CD4-positive, alpha-beta T cell treated with Interleukin-4 for 4 hours (primary cell): Measurements from ENCODE around the gene ZKSCAN4.

Source experiments
- DNase-seq: peaks from one replicate; pipeline ENCODE4 v3.0.0-alpha.2; 2020

ZKSCAN4 gene

GRCh38 chr6:28207510-28208110, 44.5 kb downstream of the ZKSCAN4 start:
- DNase-seq = no peak

- no peak for DNase-seq
These were observed 45.0 kb downstream of the ZKSCAN4 start for GRCh38 chr6:28206928-28207509.

GRCh38 chr6:28206527-28206926, 45.5 kb downstream of the ZKSCAN4 start:
- DNase-seq = no peak

GRCh38 chr6:28205879-28206278, 46.2 kb downstream of the ZKSCAN4 start:
- DNase-seq = no peak

- DNase-seq = no peak
These were observed 48.9 kb downstream of the ZKSCAN4 start for GRCh38 chr6:28203201-28203600.

GRCh38 chr6:28200020-28200419, 52.0 kb downstream of the ZKSCAN4 start:
- DNase-seq = no peak
